ENCODE data around the gene PCGF3.
"Not testable (repeated sequence)": the region's sequence is repeated elsewhere in the genome, so short reads cannot be mapped to it uniquely, and the experiment has no call there.

GRCh38 chr4:730946-731904 is 25.6 kb downstream of the PCGF3 start:
- TF ChIP-seq, protein P1, sequence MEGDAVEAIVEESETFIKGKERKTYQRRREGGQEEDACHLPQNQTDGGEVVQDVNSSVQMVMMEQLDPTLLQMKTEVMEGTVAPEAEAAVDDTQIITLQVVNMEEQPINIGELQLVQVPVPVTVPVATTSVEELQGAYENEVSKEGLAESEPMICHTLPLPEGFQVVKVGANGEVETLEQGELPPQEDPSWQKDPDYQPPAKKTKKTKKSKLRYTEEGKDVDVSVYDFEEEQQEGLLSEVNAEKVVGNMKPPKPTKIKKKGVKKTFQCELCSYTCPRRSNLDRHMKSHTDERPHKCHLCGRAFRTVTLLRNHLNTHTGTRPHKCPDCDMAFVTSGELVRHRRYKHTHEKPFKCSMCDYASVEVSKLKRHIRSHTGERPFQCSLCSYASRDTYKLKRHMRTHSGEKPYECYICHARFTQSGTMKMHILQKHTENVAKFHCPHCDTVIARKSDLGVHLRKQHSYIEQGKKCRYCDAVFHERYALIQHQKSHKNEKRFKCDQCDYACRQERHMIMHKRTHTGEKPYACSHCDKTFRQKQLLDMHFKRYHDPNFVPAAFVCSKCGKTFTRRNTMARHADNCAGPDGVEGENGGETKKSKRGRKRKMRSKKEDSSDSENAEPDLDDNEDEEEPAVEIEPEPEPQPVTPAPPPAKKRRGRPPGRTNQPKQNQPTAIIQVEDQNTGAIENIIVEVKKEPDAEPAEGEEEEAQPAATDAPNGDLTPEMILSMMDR (conservative IDR thresholded peaks at IDR 0.05; ENCODE audit: low read length) = not testable (repeated sequence)
- not testable (repeated sequence) for TF ChIP-seq EZH2phosphoT487 (IDR thresholded peaks at IDR 0.05; ENCODE audit: borderline replicate concordance)

Measured in Loucy (cell line).